Measurements from ENCODE around the gene EEF1G. TPM values are rescaled to one million over a fixed set of nuclear protein-coding genes. Genes with fewer than 3 reads are reported as not detected.
"Not testable (repeated sequence)": the region's sequence is repeated elsewhere in the genome, so short reads cannot be mapped to it uniquely, and the experiment has no call there.

EEF1G gene
- total RNA-seq, 2 donors from 2014 or later, result 707 to 1,175 TPM

DNA sequence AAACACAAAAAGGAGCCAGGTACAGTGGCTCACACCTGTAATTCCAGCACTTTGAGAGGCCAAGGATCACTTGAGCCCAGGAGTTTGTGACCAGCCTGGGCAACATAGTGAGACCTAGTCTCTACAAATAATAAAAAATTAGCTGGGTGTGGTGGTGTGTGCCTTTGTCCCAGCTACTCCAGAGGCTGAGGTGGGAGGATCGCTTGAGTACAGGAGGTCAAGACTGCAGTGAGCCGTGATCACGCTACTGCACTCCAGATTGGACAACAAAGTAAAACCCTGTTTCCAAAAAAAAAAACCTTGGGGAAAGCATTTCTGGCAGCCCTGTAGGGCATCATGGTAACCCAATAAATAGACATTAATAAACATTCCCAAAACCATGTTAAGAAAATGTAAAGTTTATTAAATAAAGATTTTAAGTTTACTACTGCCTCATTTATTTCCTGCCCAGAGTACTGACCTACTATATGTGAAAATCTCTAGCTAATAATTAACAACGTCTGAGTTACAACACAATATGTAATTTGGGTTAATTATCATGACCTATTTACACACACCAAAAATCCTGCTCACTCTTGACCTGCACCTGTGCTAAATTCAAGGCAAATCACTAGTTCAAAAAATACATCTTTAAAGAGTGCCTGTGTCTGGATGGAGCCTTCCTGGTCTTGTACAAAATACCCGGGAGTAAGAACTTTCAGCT is 8.4 kb downstream of the EEF1G start:
- no peak overlapping the region for H3K27ac ChIP-seq
- no peak for DNase-seq (ENCODE audit: low spot score)
- peaks cover 76% of the 10 kb centered on the region for H3K36me3 ChIP-seq

DNA sequence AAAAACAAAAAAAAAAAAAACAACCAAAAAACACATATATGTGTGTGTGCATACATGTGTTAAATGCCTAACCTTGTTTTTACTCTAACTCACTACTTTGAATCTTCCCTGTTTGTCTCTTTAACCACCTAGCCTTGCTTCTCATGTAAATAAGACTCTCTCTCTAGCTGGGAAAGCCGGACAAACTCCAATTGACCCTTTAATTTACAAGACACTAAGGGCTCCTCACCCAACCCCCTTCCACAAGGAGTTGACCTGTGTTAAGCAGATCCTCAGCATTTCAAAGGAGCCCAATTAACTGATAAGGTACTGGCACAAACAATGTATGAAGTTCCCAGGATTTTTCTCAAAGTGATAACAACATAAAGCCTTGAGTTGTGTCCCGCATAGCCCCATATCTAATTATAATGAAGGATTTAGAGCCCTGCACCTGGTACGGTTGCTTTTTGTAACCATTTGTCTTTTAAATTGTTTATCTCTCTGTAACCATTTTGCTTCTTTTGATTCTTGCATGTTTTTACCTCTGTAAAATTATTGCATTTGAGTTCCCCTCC is 11.9 kb downstream of the EEF1G start:
- Histone ChIP-seq H3K27ac (peak overlapping the region in 1 of 2 donors; percentile 82), H3K36me3 (peaks cover 64% of the 10 kb centered on the region), H3K4me1 (peaks cover 0 to 29% of the 10 kb centered on the region in 2 donors)
- not testable (repeated sequence) for H3K27me3 ChIP-seq; H3K4me3 ChIP-seq; H3K9me3 ChIP-seq; DNase-seq (ENCODE audit: low spot score)

More for the DNA sequence above, 8.4 kb downstream of the EEF1G start:
- Histone ChIP-seq H3K27me3 (no peaks in the 10 kb centered on the region), H3K4me3 (no peak overlapping the region), H3K4me1 (peaks cover 0 to 19% of the 10 kb centered on the region in 2 donors), H3K9me3 (no peaks in the 10 kb centered on the region)
- TF ChIP-seq, protein P1, sequence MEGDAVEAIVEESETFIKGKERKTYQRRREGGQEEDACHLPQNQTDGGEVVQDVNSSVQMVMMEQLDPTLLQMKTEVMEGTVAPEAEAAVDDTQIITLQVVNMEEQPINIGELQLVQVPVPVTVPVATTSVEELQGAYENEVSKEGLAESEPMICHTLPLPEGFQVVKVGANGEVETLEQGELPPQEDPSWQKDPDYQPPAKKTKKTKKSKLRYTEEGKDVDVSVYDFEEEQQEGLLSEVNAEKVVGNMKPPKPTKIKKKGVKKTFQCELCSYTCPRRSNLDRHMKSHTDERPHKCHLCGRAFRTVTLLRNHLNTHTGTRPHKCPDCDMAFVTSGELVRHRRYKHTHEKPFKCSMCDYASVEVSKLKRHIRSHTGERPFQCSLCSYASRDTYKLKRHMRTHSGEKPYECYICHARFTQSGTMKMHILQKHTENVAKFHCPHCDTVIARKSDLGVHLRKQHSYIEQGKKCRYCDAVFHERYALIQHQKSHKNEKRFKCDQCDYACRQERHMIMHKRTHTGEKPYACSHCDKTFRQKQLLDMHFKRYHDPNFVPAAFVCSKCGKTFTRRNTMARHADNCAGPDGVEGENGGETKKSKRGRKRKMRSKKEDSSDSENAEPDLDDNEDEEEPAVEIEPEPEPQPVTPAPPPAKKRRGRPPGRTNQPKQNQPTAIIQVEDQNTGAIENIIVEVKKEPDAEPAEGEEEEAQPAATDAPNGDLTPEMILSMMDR (IDR thresholded peaks at IDR 0.05), result no peak

DNA sequence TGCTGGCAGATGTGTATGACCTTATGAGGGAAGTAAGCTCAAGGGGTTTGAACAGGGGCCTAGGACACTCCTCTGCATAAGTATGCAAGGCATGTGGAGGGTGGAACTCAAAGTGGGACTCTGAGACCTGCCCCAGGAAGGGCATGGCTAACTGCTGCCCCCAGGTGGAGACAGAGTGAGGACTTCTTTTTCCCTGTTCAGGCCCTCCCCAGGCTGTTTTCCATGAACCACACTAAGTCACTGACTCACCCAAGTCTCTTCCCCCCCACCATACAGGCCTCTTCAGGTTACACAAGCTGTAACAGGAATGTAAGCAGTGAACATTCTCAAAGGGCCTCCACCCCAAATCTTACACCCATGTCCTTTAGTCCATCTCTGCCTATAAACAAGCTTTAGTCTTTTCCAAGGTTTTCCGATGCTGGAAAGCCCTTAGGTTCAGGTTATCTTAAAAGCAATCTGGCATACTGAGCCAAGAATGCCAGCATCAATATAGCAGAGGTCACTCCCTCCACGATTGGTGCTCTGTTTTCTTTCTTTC is 13.1 kb downstream of the EEF1G start:
- TF ChIP-seq, protein P1 (IDR thresholded peaks at IDR 0.05), result peak; percentile 53 to 92
- Histone ChIP-seq H3K36me3 (peaks cover 53% of the 10 kb centered on the region), H3K27me3 (no peaks in the 10 kb centered on the region), H3K4me3 (no peak overlapping the region), H3K4me1 (peaks cover 0 to 41% of the 10 kb centered on the region in 2 donors), H3K27ac (peak overlapping the region; percentile 72 to 82), H3K9me3 (no peaks in the 10 kb centered on the region)
- DNase-seq (ENCODE audit: low spot score), result peak; percentile 97

DNA sequence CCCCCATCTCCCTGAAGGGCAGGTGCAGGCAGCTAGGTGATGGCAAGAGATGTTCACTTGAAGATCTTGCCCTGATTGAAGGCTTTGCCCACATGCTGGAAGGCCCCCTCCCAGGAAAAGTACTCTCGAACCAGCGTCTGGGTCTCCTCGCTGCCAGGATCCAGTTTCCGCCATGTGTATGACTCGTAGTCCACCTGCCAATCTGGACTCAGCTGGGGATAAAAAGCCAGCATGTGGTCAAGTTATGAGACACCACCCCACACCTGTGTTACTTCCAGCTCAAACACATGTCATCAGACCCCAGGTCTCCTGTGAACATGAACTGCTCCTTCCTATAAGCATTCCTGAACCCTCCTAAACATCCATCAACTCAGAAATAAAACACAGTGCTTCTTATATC is 14.1 kb downstream of the EEF1G start:
- H3K4me3 ChIP-seq, result not testable (repeated sequence)
- H3K4me1 ChIP-seq, result peaks cover 0 to 51% of the 10 kb centered on the region in 2 donors

DNA sequence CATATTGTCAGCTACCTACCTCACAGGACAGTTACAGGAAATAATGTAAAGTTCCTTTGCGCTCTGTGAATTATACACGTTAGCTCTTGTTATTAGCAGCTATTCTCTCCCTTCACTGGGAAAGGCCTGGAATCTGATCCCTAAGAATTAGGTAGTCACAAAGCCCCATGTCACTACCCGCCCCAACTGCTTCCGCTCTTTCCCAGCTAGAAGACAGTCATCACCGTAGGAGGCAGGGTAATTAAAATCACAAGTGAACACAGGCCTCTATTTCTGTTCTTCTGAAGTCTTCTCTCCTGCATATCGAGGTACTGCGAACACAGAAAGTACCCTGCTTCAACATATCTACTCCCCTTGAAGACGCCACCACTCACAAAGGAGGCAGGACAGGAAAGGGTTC is 14.5 kb downstream of the EEF1G start:
- Histone ChIP-seq H3K4me1 (peaks cover 0 to 55% of the 10 kb centered on the region in 2 donors), H3K4me3 (no peak overlapping the region), H3K9me3 (no peaks in the 10 kb centered on the region), H3K27me3 (no peaks in the 10 kb centered on the region), H3K36me3 (peaks cover 46% of the 10 kb centered on the region), H3K27ac (peak overlapping the region in 1 of 2 donors; percentile 82)
- DNase-seq (ENCODE audit: low spot score), result no peak
- TF ChIP-seq, protein P1 (IDR thresholded peaks at IDR 0.05), result no peak

More for the DNA sequence above, 14.1 kb downstream of the EEF1G start:
- H3K27me3 ChIP-seq; DNase-seq (ENCODE audit: low spot score); H3K9me3 ChIP-seq: not testable (repeated sequence)
- Histone ChIP-seq H3K36me3 (peaks cover 46% of the 10 kb centered on the region), H3K27ac (peak overlapping the region; percentile 41 to 82)

DNA sequence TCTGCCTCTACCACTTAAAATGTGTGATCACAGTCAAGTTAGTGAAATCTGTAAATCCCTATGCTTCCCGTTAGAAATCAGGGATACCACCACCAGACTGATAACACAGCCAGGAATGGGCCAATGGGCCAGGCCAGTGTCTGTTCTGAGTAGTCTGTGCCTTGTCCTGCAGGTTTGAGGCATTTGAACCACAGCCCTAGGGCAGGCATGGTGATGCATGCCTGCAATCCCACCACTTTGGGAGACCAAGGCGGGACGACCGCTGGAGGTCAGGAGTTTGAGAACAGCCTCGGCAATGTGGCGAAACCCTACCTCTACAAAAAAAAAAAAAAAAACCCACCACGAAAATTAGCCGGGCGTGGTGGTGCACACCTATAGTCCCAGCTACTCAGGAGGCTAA is 15.0 kb downstream of the EEF1G start:
- Histone ChIP-seq H3K27me3 (no peaks in the 10 kb centered on the region), H3K4me1 (peaks cover 0 to 60% of the 10 kb centered on the region in 2 donors), H3K36me3 (peaks cover 43% of the 10 kb centered on the region), H3K4me3 (no peak overlapping the region), H3K27ac (peak overlapping the region in 1 of 2 donors; percentile 82), H3K9me3 (no peaks in the 10 kb centered on the region)
- no peak for DNase-seq (ENCODE audit: low spot score)
- TF ChIP-seq, protein P1 (IDR thresholded peaks at IDR 0.05), result no peak
